K562 (cell line): ENCODE data around the gene JADE2. TPM values are rescaled to one million over a fixed set of nuclear protein-coding genes. Genes with fewer than 3 reads are reported as not detected.

ENCODE experiments used
- ATAC-seq: fragments of 200-7000 bp; cut with Tn5 transposase; 3 replicates; pipeline ENCODE4 v1.9.1; 2020; ENCODE audit warnings: moderate library complexity
- BruUV-seq: library from RNA; stranded (reverse); fragments of 400-500 nt; replicated peaks from 2 replicates; lab custom pipeline; 2021; lab: Mats Ljungman, UMichigan
- CTCF ChIA-PET: fragments of 300-600 bp; formaldehyde crosslinking; extraction: SDS; loops from one replicate; lab custom pipeline; 2021; ENCODE audit warnings: low intra/inter-chr PET ratio; lab: Yijun Ruan, JAX
- POLR2A ChIA-PET: fragments of 300-600, 350-650 bp; sonication (Branson Sonifier 250); formaldehyde crosslinking; extraction: SDS; loops from one replicate; lab custom pipeline; 2021; ENCODE audit warnings: antibody characterized with exemption, inconsistent platforms; lab: Yijun Ruan, JAX
- DNase-seq, 4 experiments: peaks; one replicate each; pipeline versions ENCODE4 v3.0.0 to v3.0.0-alpha.2; 2011 to 2018; ENCODE audit warnings: low spot score in 3 of 4, mixed read lengths in 3 of 4; ENCODE audit errors: extremely low read depth in 1 of 4
- FAIRE-seq: peaks from 2 replicates; lab custom pipeline; 2011; peaks lifted over from hg19 to GRCh38; lab: Jason Lieb, UNC
- H2AFZ ChIP-seq: 2 replicates; pipeline ENCODE4 v1.6.0; 2011; ENCODE audit warnings: low read depth, low read length, control low read depth, inconsistent platforms
- H3K27ac ChIP-seq: fragments of 200-600 bp; 3 replicates; pipeline ENCODE4 v1.8.0; 2011; ENCODE audit warnings: low read depth, mild to moderate bottlenecking, control low read depth, inconsistent platforms, low read length, moderate library complexity, mixed read lengths; ENCODE audit errors: extremely low read depth
- H3K27me3 ChIP-seq, 2 experiments: fragments of 300-600 bp in 1 of 2; 2 replicates in 1 of 2; 3 replicates in 1 of 2; pipeline versions ENCODE4 v1.6.0 to v1.8.0; 2011; ENCODE audit warnings: inconsistent platforms in 2 of 2, low read length in 2 of 2, mild to moderate bottlenecking in 1 of 2, mixed read lengths in 1 of 2, moderate library complexity in 1 of 2; ENCODE audit not compliant: control insufficient read depth in 2 of 2, insufficient read depth in 2 of 2
- H3K36me3 ChIP-seq: fragments of 300-600 bp; 3 replicates; pipeline ENCODE4 v1.8.0; 2011; ENCODE audit warnings: mild to moderate bottlenecking, low read length, inconsistent platforms; ENCODE audit not compliant: control insufficient read depth, insufficient read depth
- H3K4me1 ChIP-seq, 2 experiments: fragments of 200-600 bp in 1 of 2; replicated peaks in 1 of 2; 2 replicates in 1 of 2; 3 replicates in 1 of 2; pipeline versions ENCODE4 v1.5.1 to v1.8.0; 2011; ENCODE audit warnings: inconsistent platforms in 2 of 2, low read length in 2 of 2, mild to moderate bottlenecking in 1 of 2, mixed read lengths in 1 of 2, moderate library complexity in 1 of 2; ENCODE audit not compliant: control insufficient read depth in 2 of 2, insufficient read depth in 2 of 2
- H3K4me2 ChIP-seq: 2 replicates; pipeline ENCODE4 v1.6.1; 2011; ENCODE audit warnings: low read length, control low read depth, inconsistent platforms, mixed read lengths; ENCODE audit not compliant: insufficient read depth
- H3K4me3 ChIP-seq: fragments of 200-600 bp; sonication (generic), shearing (Covaris generic); 2 replicates; pipeline ENCODE4 v1.5.1; 2016; ENCODE audit warnings: control low read depth, inconsistent platforms
- H3K79me2 ChIP-seq: fragments of 200-600 bp; 3 replicates; pipeline ENCODE4 v1.8.0; 2011; ENCODE audit warnings: low read length, inconsistent platforms; ENCODE audit not compliant: control insufficient read depth, insufficient read depth
- H3K9ac ChIP-seq, 2 experiments: 2 replicates each; pipeline versions ENCODE4 v1.6.0 to v1.6.1; 2011; ENCODE audit warnings: low read depth in 2 of 2, low read length in 2 of 2, control low read depth in 1 of 2, inconsistent platforms in 1 of 2, mild to moderate bottlenecking in 1 of 2, mixed read lengths in 1 of 2; ENCODE audit not compliant: insufficient read depth in 1 of 2
- H3K9me1 ChIP-seq: one replicate; pipeline ENCODE4 v1.6.0; 2011; ENCODE audit warnings: inconsistent platforms, mild to moderate bottlenecking, low read length, moderate library complexity; ENCODE audit not compliant: control insufficient read depth, insufficient read depth
- H3K9me3 ChIP-seq: replicated peaks from 2 replicates; pipeline ENCODE4 v1.5.1; 2011; ENCODE audit warnings: low read depth, low read length, inconsistent platforms; ENCODE audit not compliant: control insufficient read depth, insufficient read depth
- H4K20me1 ChIP-seq: replicated peaks from 2 replicates; pipeline ENCODE4 v1.6.1; 2011; ENCODE audit warnings: low read length, inconsistent platforms, mixed read lengths; ENCODE audit not compliant: control insufficient read depth, insufficient read depth
- FOXM1 ChIP-seq, 2 experiments: fragments of 450-650 bp in 1 of 2; sonication (generic) in 1 of 2; formaldehyde crosslinking in 1 of 2; IDR thresholded peaks; 2 replicates each; pipeline versions ENCODE4 v1.6.1 to v1.9.0; 2017 to 2022; ENCODE audit warnings: low read depth in 2 of 2, mild to moderate bottlenecking in 2 of 2, missing genetic modification reagents in 1 of 2, moderate library complexity in 1 of 2
- ILF3 ChIP-seq: fragments of 450-650 bp; IDR thresholded peaks from 2 replicates; pipeline ENCODE4 v1.6.1; 2018; ENCODE audit warnings: antibody characterized with exemption, mild to moderate bottlenecking, moderate library complexity, borderline replicate concordance
- KAT7 ChIP-seq: sonication (generic); formaldehyde crosslinking; IDR thresholded peaks from 2 replicates; pipeline ENCODE4 v1.8.0; 2022; ENCODE audit warnings: missing genetic modification reagents, mild to moderate bottlenecking, borderline replicate concordance
- KDM2B ChIP-seq: fragments of 250-450 bp; sonication (Bioruptor Pico); IDR thresholded peaks from 2 replicates; pipeline ENCODE4 v1.8.0; 2021; ENCODE audit warnings: mild to moderate bottlenecking, moderate library complexity
- NFYB ChIP-seq: IDR thresholded peaks from 2 replicates; pipeline ENCODE4 v1.6.1; 2011; ENCODE audit warnings: mild to moderate bottlenecking, moderate library complexity; ENCODE audit not compliant: insufficient read length; ENCODE audit errors: extremely low read depth
- ZBED1 ChIP-seq: IDR thresholded peaks from 2 replicates; pipeline ENCODE4 v1.6.1; 2014
- ZNF274 ChIP-seq: IDR thresholded peaks from 2 replicates; pipeline ENCODE4 v1.6.1; 2011; ENCODE audit warnings: low read depth, mild to moderate bottlenecking, low read length, moderate library complexity, borderline replicate concordance
- ZNF778 ChIP-seq: fragments of 450-650 bp; formaldehyde crosslinking; IDR thresholded peaks from 2 replicates; pipeline ENCODE4 v1.4.0; 2020; ENCODE audit warnings: mild to moderate bottlenecking, moderate library complexity
- WGBS: fragments of 100-300 bp; shearing (Covaris generic); methylation state at CpG from one replicate; pipeline ENCODE4 v1.1.6; 2016; ENCODE audit warnings: low coverage, mixed read lengths; ENCODE audit not compliant: insufficient coverage; ENCODE audit errors: missing lambda C conversion rate; 5-methylcytosine and 5-hydroxymethylcytosine counted together
- in situ Hi-C: fragments of 300-500 bp; cut with MboI; formaldehyde crosslinking; loops from 4 replicates; pipeline ENCODE4 v1.15.0; 2018; ENCODE audit warnings: inconsistent platforms, mixed read lengths
- intact Hi-C: fragments of 100-400 bp; cut with micrococcal nuclease; formaldehyde crosslinking; loops from 2 replicates; pipeline ENCODE4 v1.14.2; 2022
- polyA plus RNA-seq, 8 experiments: library from polyadenylated mRNA; depleted of rRNA in 4 of 8; stranded (reverse) in 5 of 8; unstranded in 3 of 8; fragments of >200 nt; fragmentation: Nextera tagmentation in 2 of 8; fragmentation: Illumina TruSeq in 1 of 8; extraction: Ambion mirVana in 2 of 8; extraction: Trizol in 1 of 8; gene quantifications; 2 replicates each; pipeline versions ENCODE4 v1.2.1 to v1.2.3, GENCODE V29; 2011 to 2014; ENCODE audit warnings: inconsistent platforms in 1 of 8, missing spikeins in 1 of 8
- total RNA-seq, 7 experiments: library from RNA; depleted of rRNA in 6 of 7; stranded (reverse); fragments of >200 nt in 6 of 7; fragmentation: Illumina TruSeq in 2 of 7; extraction: Trizol in 2 of 7; gene quantifications; 2 replicates each; pipeline versions ENCODE4 v1.2.1 to v1.2.3, GENCODE V29; 2011 to 2021; ENCODE audit warnings: low replicate concordance in 1 of 7
- TF ChIP-seq, protein P1 (sequence below): fragments of 450-650 bp; formaldehyde crosslinking; IDR thresholded peaks from 2 replicates; pipeline ENCODE4 v1.4.0; 2020; ENCODE audit warnings: mild to moderate bottlenecking, mixed read lengths
- TF ChIP-seq, protein P2 (sequence below): fragments of 250-450 bp; sonication (Bioruptor Pico); IDR thresholded peaks from 2 replicates; pipeline ENCODE4 v1.5.0; 2021; ENCODE audit warnings: mild to moderate bottlenecking, borderline replicate concordance
- TF ChIP-seq, protein P3 (sequence below): sonication (generic); formaldehyde crosslinking; IDR thresholded peaks from 2 replicates; pipeline ENCODE4 v1.8.1; 2022; ENCODE audit warnings: missing genetic modification reagents
- TF ChIP-seq, protein P4 (sequence below): sonication (generic); formaldehyde crosslinking; IDR thresholded peaks from 2 replicates; pipeline ENCODE4 v1.4.0; 2020; ENCODE audit warnings: mild to moderate bottlenecking, missing genetic modification reagents
- TF ChIP-seq, protein P5 (sequence below): sonication (generic); formaldehyde crosslinking; IDR thresholded peaks from 2 replicates; pipeline ENCODE4 v1.8.1; 2023; ENCODE audit warnings: mild to moderate bottlenecking, missing genetic modification reagents

The JADE2 gene
- total and polyA plus RNA-seq, 9 of the 15 experiments (the other 6 are each of a cell fraction or from before 2014, with no cell fraction given), result 0.50 to 23.3 (median 9.1) TPM

DNA sequence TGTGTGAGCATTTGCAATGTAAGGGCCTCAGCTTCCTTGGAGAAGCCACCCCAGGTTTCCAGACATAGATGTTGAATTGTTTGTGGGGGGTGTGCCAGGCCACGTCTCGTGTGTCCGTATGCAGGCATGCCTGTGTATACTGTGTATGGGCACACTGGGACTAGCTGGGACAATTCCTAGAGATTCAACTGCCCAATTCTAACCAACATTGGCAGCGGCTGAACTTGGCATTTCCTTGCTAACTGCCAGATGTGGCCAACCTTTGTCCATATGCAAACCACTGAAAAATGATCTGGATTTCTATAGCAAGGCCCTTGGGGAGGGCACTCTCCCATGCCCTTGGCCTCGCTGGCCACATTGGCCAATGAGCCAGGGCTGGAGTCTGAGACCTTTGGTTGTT, 56.8 kb downstream of the JADE2 start:
- FAIRE-seq (no peak), DNase-seq (no peak), ATAC-seq (no peak)
- no TSS peak for BruUV-seq
- Histone ChIP-seq H3K4me3 (no peak overlapping the region), H3K9me1 (no peaks in the 10 kb centered on the region), H3K27me3 (no peaks in the 10 kb centered on the region), H3K4me1 (peaks cover 0 to 15% of the 10 kb centered on the region in 2 experiments; a peak in 3 of 5 replicates), H3K9ac (no peak overlapping the region), H4K20me1 (no peaks in the 10 kb centered on the region), H2AFZ (no peak overlapping the region), H3K4me2 (no peak overlapping the region), H3K36me3 (peaks cover 24% of the 10 kb centered on the region; the same call in 1 of the 3 replicates), H3K9me3 (no peaks in the 10 kb centered on the region), H3K27ac (no peak overlapping the region), H3K79me2 (no peaks in the 10 kb centered on the region)
- intact Hi-C loops (no loop called here), in situ Hi-C loops (loop anchor here (5.0 to 25.0 kb wide), 3 partner anchors 280 to 545 kb away; no protein-coding TSS in a partner anchor)
- CTCF ChIA-PET, result no interaction called here
- 26% methylated on average over 5 of the region's 5 CpGs for whole genome bisulfite sequencing
- POLR2A ChIA-PET, result interaction anchor here (0.8 to 1.0 kb wide), 2 partner anchors 10 to 66 kb away, joined by 3 read pairs; partner anchors contain the start of gene SEC24A
- TF ChIP-seq, protein P1, sequence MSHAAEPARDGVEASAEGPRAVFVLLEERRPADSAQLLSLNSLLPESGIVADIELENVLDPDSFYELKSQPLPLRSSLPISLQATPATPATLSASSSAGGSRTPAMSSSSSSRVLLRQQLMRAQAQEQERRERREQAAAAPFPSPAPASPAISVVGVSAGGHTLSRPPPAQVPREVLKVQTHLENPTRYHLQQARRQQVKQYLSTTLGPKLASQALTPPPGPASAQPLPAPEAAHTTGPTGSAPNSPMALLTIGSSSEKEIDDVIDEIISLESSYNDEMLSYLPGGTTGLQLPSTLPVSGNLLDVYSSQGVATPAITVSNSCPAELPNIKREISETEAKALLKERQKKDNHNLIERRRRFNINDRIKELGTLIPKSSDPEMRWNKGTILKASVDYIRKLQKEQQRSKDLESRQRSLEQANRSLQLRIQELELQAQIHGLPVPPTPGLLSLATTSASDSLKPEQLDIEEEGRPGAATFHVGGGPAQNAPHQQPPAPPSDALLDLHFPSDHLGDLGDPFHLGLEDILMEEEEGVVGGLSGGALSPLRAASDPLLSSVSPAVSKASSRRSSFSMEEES (CRISPR knock-in tag), result no peak
- TF ChIP-seq ZBED1 (no peak), KAT7 (CRISPR knock-in tag) (no peak), NFYB (no peak), KDM2B (CRISPR knock-in tag) (no peak), ZNF778 (no peak), FOXM1 (IDR thresholded peaks at IDR 0.05; ENCODE audit: low read depth) (no peak), FOXM1 (CRISPR knock-in tag; IDR thresholded peaks at IDR 0.05; ENCODE audit: low read depth) (no peak), ILF3 (no peak), ZNF274 (no peak)
- TF ChIP-seq, protein P2, sequence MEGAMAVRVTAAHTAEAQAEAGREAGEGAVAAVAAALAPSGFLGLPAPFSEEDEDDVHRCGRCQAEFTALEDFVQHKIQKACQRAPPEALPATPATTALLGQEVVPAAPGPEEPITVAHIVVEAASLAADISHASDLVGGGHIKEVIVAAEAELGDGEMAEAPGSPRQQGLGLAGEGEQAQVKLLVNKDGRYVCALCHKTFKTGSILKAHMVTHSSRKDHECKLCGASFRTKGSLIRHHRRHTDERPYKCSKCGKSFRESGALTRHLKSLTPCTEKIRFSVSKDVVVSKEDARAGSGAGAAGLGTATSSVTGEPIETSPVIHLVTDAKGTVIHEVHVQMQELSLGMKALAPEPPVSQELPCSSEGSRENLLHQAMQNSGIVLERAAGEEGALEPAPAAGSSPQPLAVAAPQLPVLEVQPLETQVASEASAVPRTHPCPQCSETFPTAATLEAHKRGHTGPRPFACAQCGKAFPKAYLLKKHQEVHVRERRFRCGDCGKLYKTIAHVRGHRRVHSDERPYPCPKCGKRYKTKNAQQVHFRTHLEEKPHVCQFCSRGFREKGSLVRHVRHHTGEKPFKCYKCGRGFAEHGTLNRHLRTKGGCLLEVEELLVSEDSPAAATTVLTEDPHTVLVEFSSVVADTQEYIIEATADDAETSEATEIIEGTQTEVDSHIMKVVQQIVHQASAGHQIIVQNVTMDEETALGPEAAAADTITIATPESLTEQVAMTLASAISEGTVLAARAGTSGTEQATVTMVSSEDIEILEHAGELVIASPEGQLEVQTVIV (CRISPR knock-in tag), result no peak
- TF ChIP-seq, protein P3, sequence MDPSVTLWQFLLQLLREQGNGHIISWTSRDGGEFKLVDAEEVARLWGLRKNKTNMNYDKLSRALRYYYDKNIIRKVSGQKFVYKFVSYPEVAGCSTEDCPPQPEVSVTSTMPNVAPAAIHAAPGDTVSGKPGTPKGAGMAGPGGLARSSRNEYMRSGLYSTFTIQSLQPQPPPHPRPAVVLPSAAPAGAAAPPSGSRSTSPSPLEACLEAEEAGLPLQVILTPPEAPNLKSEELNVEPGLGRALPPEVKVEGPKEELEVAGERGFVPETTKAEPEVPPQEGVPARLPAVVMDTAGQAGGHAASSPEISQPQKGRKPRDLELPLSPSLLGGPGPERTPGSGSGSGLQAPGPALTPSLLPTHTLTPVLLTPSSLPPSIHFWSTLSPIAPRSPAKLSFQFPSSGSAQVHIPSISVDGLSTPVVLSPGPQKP (CRISPR knock-in tag), result no peak
- TF ChIP-seq, protein P4, sequence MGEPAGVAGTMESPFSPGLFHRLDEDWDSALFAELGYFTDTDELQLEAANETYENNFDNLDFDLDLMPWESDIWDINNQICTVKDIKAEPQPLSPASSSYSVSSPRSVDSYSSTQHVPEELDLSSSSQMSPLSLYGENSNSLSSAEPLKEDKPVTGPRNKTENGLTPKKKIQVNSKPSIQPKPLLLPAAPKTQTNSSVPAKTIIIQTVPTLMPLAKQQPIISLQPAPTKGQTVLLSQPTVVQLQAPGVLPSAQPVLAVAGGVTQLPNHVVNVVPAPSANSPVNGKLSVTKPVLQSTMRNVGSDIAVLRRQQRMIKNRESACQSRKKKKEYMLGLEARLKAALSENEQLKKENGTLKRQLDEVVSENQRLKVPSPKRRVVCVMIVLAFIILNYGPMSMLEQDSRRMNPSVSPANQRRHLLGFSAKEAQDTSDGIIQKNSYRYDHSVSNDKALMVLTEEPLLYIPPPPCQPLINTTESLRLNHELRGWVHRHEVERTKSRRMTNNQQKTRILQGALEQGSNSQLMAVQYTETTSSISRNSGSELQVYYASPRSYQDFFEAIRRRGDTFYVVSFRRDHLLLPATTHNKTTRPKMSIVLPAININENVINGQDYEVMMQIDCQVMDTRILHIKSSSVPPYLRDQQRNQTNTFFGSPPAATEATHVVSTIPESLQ (CRISPR knock-in tag), result no peak
- TF ChIP-seq, protein P5, sequence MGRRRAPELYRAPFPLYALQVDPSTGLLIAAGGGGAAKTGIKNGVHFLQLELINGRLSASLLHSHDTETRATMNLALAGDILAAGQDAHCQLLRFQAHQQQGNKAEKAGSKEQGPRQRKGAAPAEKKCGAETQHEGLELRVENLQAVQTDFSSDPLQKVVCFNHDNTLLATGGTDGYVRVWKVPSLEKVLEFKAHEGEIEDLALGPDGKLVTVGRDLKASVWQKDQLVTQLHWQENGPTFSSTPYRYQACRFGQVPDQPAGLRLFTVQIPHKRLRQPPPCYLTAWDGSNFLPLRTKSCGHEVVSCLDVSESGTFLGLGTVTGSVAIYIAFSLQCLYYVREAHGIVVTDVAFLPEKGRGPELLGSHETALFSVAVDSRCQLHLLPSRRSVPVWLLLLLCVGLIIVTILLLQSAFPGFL (CRISPR knock-in tag), result no peak
